Measurements from ENCODE around the gene CALM1.
A peak's percentile ranks its signal among the peaks of the same experiment; 100 is the strongest.
"Not testable (repeated sequence)": the region's sequence is repeated elsewhere in the genome, so short reads cannot be mapped to it uniquely, and the experiment has no call there.

CALM1 gene

GRCh38 chr14:90393966-90394365, 2.9 kb upstream of the CALM1 start:
- Mint-ChIP-seq H3K4me3 (no peak overlapping the region), H3K4me1 (ENCODE audit: low read depth in 2 of 2) (peaks cover 7% of the 10 kb centered on the region in 2 donors), H3K9me3 (no peaks in the 10 kb centered on the region), H3K27me3 (no peaks in the 10 kb centered on the region), H3K36me3 (ENCODE audit: insufficient read depth) (peaks cover 31% of the 10 kb centered on the region), H3K27ac (no peak overlapping the region)
- DNase-seq (no peak), ATAC-seq (replicated peaks) (no peak)

- not testable (repeated sequence) for ATAC-seq (replicated peaks); DNase-seq; H3K9me3 Mint-ChIP-seq; H3K4me3 Mint-ChIP-seq; H3K27me3 Mint-ChIP-seq; H3K27ac Mint-ChIP-seq
- Mint-ChIP-seq H3K4me1 (ENCODE audit: low read depth in 2 of 2) (peaks cover 11 to 13% of the 10 kb centered on the region in 2 donors), H3K36me3 (ENCODE audit: insufficient read depth) (peaks cover 39% of the 10 kb centered on the region)
Measured at GRCh38 chr14:90394782-90395181, 2.0 kb upstream of the CALM1 start.

- DNase-seq (peak; percentile 69 to 73 (median 70)), ATAC-seq (replicated peaks) (peak; percentile 47)
- H3K27me3 Mint-ChIP-seq, result no peaks in the 10 kb centered on the region
- peak overlapping the region; percentile 98 to 99 for H3K27ac Mint-ChIP-seq
- no peaks in the 10 kb centered on the region for H3K9me3 Mint-ChIP-seq
- peaks cover 36 to 41% of the 10 kb centered on the region in 2 donors for H3K4me1 Mint-ChIP-seq (ENCODE audit: low read depth in 2 of 2)
- peaks cover 68% of the 10 kb centered on the region for H3K36me3 Mint-ChIP-seq (ENCODE audit: insufficient read depth)
- H3K4me3 Mint-ChIP-seq, result peak overlapping the region; percentile 98
Measured at GRCh38 chr14:90397425-90398314, 841 bp downstream of the CALM1 start.

GRCh38 chr14:90398315-90398839, 1.5 kb downstream of the CALM1 start:
- peak overlapping the region; percentile 98 for H3K4me3 Mint-ChIP-seq
- H3K4me1 Mint-ChIP-seq (ENCODE audit: low read depth in 2 of 2), result peaks cover 39 to 49% of the 10 kb centered on the region in 2 donors
- peak overlapping the region; percentile 98 to 99 for H3K27ac Mint-ChIP-seq
- H3K27me3 Mint-ChIP-seq, result no peaks in the 10 kb centered on the region
- ATAC-seq (replicated peaks) (peak; percentile 41), DNase-seq (peak; percentile 59 to 72 (median 61))
- no peaks in the 10 kb centered on the region for H3K9me3 Mint-ChIP-seq
- peaks cover 75% of the 10 kb centered on the region for H3K36me3 Mint-ChIP-seq (ENCODE audit: insufficient read depth)

- Mint-ChIP-seq H3K27me3 (no peaks in the 10 kb centered on the region), H3K36me3 (ENCODE audit: insufficient read depth) (peaks cover 81% of the 10 kb centered on the region), H3K4me3 (peak overlapping the region; percentile 98), H3K27ac (peak overlapping the region; percentile 98 to 99), H3K4me1 (ENCODE audit: low read depth in 2 of 2) (peaks cover 40 to 55% of the 10 kb centered on the region in 2 donors), H3K9me3 (no peaks in the 10 kb centered on the region)
- no peak for DNase-seq
- ATAC-seq (replicated peaks), result no peak
Measured at GRCh38 chr14:90398841-90399540, 2.2 kb downstream of the CALM1 start.

GRCh38 chr14:90399541-90400444, 3.0 kb downstream of the CALM1 start:
- Mint-ChIP-seq H3K4me1 (ENCODE audit: low read depth in 2 of 2) (peaks cover 44 to 60% of the 10 kb centered on the region in 2 donors), H3K36me3 (ENCODE audit: insufficient read depth) (peaks cover 89% of the 10 kb centered on the region), H3K27me3 (no peaks in the 10 kb centered on the region), H3K4me3 (peak overlapping the region; percentile 98), H3K9me3 (no peaks in the 10 kb centered on the region), H3K27ac (peak overlapping the region; percentile 98 to 99)
- ATAC-seq (replicated peaks) (peak; percentile 47), DNase-seq (peak; percentile 83 to 85 (median 84))

GRCh38 chr14:90400904-90401561, 4.2 kb downstream of the CALM1 start:
- Mint-ChIP-seq H3K27me3 (no peaks in the 10 kb centered on the region), H3K9me3 (no peaks in the 10 kb centered on the region), H3K27ac (peak overlapping the region; percentile 98 to 99), H3K4me3 (peak overlapping the region; percentile 98), H3K4me1 (ENCODE audit: low read depth in 2 of 2) (peaks cover 47 to 71% of the 10 kb centered on the region in 2 donors), H3K36me3 (ENCODE audit: insufficient read depth) (peaks cover 100% of the 10 kb centered on the region)
- ATAC-seq (replicated peaks), result no peak
- DNase-seq, result no peak

- peaks cover 100% of the 10 kb centered on the region for H3K36me3 Mint-ChIP-seq (ENCODE audit: insufficient read depth)
- H3K9me3 Mint-ChIP-seq, result no peaks in the 10 kb centered on the region
- peak overlapping the region; percentile 98 for H3K4me3 Mint-ChIP-seq
- peaks cover 52 to 78% of the 10 kb centered on the region in 2 donors for H3K4me1 Mint-ChIP-seq (ENCODE audit: low read depth in 2 of 2)
- DNase-seq, result no peak
- no peaks in the 10 kb centered on the region for H3K27me3 Mint-ChIP-seq
- H3K27ac Mint-ChIP-seq, result peak overlapping the region; percentile 87 to 99
- ATAC-seq (replicated peaks), result no peak
Measured at GRCh38 chr14:90402016-90402415, 5.2 kb downstream of the CALM1 start.

- peaks cover 97% of the 10 kb centered on the region for H3K36me3 Mint-ChIP-seq (ENCODE audit: insufficient read depth)
- ATAC-seq (replicated peaks) (no peak), DNase-seq (no peak)
- no peaks in the 10 kb centered on the region for H3K9me3 Mint-ChIP-seq
- H3K4me1 Mint-ChIP-seq (ENCODE audit: low read depth in 2 of 2), result peaks cover 52 to 78% of the 10 kb centered on the region in 2 donors
- no peaks in the 10 kb centered on the region for H3K27me3 Mint-ChIP-seq
- H3K27ac Mint-ChIP-seq, result peak overlapping the region; percentile 49 to 87
- H3K4me3 Mint-ChIP-seq, result peak overlapping the region; percentile 6 to 98
Measured at GRCh38 chr14:90403065-90403464, 6.2 kb downstream of the CALM1 start.

GRCh38 chr14:90405101-90405500, 8.3 kb downstream of the CALM1 start:
- ATAC-seq (replicated peaks), result peak; percentile 17
- Mint-ChIP-seq H3K27me3 (no peaks in the 10 kb centered on the region), H3K9me3 (no peaks in the 10 kb centered on the region), H3K4me3 (no peak overlapping the region), H3K4me1 (ENCODE audit: low read depth in 2 of 2) (peaks cover 43 to 68% of the 10 kb centered on the region in 2 donors), H3K27ac (peak overlapping the region; percentile 85 to 87), H3K36me3 (ENCODE audit: insufficient read depth) (peaks cover 93% of the 10 kb centered on the region)
- no peak for DNase-seq

GRCh38 chr14:90405755-90406154, 8.9 kb downstream of the CALM1 start:
- no peaks in the 10 kb centered on the region for H3K27me3 Mint-ChIP-seq
- H3K4me1 Mint-ChIP-seq (ENCODE audit: low read depth in 2 of 2), result peaks cover 37 to 62% of the 10 kb centered on the region in 2 donors
- ATAC-seq (replicated peaks) (no peak), DNase-seq (no peak)
- peak overlapping the region; percentile 85 to 87 for H3K27ac Mint-ChIP-seq
- H3K9me3 Mint-ChIP-seq, result no peaks in the 10 kb centered on the region
- peak overlapping the region in 1 of 2 donors; percentile 12 for H3K4me3 Mint-ChIP-seq
- H3K36me3 Mint-ChIP-seq (ENCODE audit: insufficient read depth), result peaks cover 89% of the 10 kb centered on the region

- Mint-ChIP-seq H3K36me3 (ENCODE audit: insufficient read depth) (peaks cover 83% of the 10 kb centered on the region), H3K4me3 (peak overlapping the region in 1 of 2 donors; percentile 12), H3K27ac (peak overlapping the region; percentile 85 to 87), H3K4me1 (ENCODE audit: low read depth in 2 of 2) (peaks cover 32 to 56% of the 10 kb centered on the region in 2 donors), H3K9me3 (no peaks in the 10 kb centered on the region), H3K27me3 (no peaks in the 10 kb centered on the region)
- ATAC-seq (replicated peaks) (peak; percentile 22), DNase-seq (no peak)
Measured at GRCh38 chr14:90406384-90406798, 9.6 kb downstream of the CALM1 start.
